Caki2 (cell line): ENCODE results near the gene PRMT9. TPM values are rescaled to one million over a fixed set of nuclear protein-coding genes. Genes with fewer than 3 reads are reported as not detected.

Experiments
- DNase-seq: peaks from one replicate; pipeline ENCODE4 v3.0.0-alpha.2; 2015; ENCODE audit warnings: low read depth
- in situ Hi-C: cut with HindIII; loops from 2 replicates; pipeline ENCODE4 v1.10.0; 2016; ENCODE audit warnings: low sequenced_read_pairs, low pct_unique_long_range_greater_than_20kb, mixed read lengths
- total RNA-seq: library from RNA; depleted of rRNA; stranded (reverse); fragments of >200 nt; shearing (Covaris generic); gene quantifications from 2 replicates; pipeline ENCODE4 v1.2.3, GENCODE V29; 2014; ENCODE audit warnings: low replicate concordance; rRNA removed

The PRMT9 gene
- total RNA-seq, 1 experiment from 2014 or later = 10.2 TPM

- in situ Hi-C loops = no loop called here
- no peak for DNase-seq
Measured at GRCh38 chr4:147594578-147594977, 89.4 kb downstream of the PRMT9 start.

GRCh38 chr4:147594107-147594506 lies 89.9 kb downstream of the PRMT9 start:
- DNase-seq = no peak
- in situ Hi-C loops = no loop called here

GRCh38 chr4:147591106-147591505 lies 92.9 kb downstream of the PRMT9 start:
- in situ Hi-C loops = no loop called here
- no peak for DNase-seq

GRCh38 chr4:147590249-147590920 lies 93.6 kb downstream of the PRMT9 start:
- DNase-seq = peak; percentile 40
- in situ Hi-C loops = no loop called here

- DNase-seq = no peak
- in situ Hi-C loops = no loop called here
Measured at GRCh38 chr4:147589586-147589985, 94.4 kb downstream of the PRMT9 start.

Other genes starting within 250 kb of the PRMT9 start
- not detected in 2 replicates for gene EDNRA, start 203.1 kb downstream of the PRMT9 start, total RNA-seq
- 28.0 and 32.2 TPM in 2 replicates for gene TMEM184C, start 66.8 kb downstream of the PRMT9 start, total RNA-seq
- gene ARHGAP10, start 47.9 kb upstream of the PRMT9 start, total RNA-seq = 4.4 and 8.3 TPM in 2 replicates